Subcutaneous adipose tissue (tissue), 4 donors: ENCODE data around the gene CCDC124. TPM values are rescaled to one million over a fixed set of nuclear protein-coding genes. Genes with fewer than 3 reads are reported as not detected.

Experiments used
- CTCF ChIP-seq: fragments of 450-650 bp; IDR thresholded peaks from one replicate; pipeline ENCODE4 v1.5.1; 2016; ENCODE audit warnings: low read depth, mild to moderate bottlenecking, control low read depth, antibody characterized with exemption, moderate library complexity
- total RNA-seq, 4 donors: library from RNA; depleted of rRNA; stranded (reverse); fragments of >200 nt; gene quantifications; one replicate each; pipeline ENCODE4 v1.1.0, GENCODE V29; 2016

Gene CCDC124
- total RNA-seq, 4 donors from 2014 or later, result 33.4 to 54.3 (median 42.7) TPM

GRCh38 chr19:17908244-17908643 is 24.6 kb upstream of the CCDC124 start:
- no peak for TF ChIP-seq CTCF

GRCh38 chr19:17909003-17909732 is 23.6 kb upstream of the CCDC124 start:
- no peak for TF ChIP-seq CTCF

DNA sequence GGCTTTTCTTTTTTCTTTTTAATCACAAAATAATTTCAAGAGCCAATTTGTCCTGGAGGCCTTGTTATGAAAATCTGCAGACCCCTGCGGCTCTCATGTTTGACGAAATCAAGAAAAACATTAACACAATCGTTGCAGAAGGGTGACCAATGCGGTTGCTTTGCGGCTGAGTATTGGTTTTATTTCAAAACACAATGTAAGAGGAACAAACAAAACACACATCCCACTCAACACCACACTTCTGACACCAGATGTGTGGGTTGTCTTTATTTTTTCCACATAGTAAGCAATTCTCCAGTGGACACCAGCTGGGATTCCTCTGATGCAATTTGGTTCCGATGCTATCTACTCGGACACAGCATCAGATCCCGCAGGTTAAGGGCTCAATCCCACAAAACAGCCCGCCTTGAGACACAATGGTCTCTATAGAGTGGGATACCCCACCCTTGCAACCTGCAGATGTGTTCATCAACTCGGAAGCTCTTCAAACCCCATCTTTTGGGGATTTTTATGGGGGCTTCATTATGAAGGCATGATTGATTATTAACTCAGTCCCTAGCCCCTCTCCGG is 21.9 kb upstream of the CCDC124 start:
- no peak for TF ChIP-seq CTCF

GRCh38 chr19:17915940-17916593 is 16.7 kb upstream of the CCDC124 start:
- TF ChIP-seq CTCF, result no peak

GRCh38 chr19:17920527-17920926 is 12.3 kb upstream of the CCDC124 start:
- TF ChIP-seq CTCF, result no peak

DNA sequence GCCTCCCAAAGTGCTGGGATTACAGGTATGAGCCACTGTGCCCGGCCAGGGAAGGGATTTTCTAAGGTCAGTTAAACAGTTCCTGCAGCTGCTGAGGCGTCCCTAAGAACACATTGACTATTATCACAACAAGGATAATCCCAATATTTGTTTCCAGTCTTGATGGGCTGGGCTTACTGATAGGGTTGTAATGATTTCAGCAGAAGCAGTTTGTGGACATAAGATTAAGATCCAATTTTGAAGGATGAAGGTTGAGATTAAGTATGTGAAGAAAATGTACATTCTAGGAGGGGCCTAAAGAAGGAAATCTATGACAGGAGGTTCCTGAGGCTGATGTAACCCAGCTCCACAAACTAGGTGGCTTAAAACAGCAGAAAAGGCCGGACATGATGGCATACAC is 10.7 kb upstream of the CCDC124 start:
- TF ChIP-seq CTCF, result no peak

DNA sequence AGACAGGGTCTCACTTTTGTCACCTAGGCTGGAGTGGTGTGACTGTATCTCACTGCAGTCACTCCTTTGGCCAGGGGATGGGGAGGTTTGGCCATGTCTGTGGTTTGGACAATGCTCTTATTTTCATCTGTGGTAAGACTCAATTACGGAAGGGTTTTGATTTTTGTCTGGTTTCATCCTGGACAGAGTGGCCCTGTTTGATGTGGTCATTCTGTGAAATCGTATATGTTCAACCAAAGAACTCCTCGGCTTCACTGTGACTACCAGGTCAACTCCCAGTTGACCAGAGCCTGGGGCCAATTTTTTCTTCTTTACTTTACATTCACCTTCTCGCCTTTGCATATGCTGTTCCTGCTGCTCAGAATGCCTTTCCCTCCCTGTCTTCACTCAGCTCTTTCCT is 6.8 kb upstream of the CCDC124 start:
- TF ChIP-seq CTCF, result no peak
